T-helper 1 cell treated with Interleukin-12 subunit alpha and Interleukin-12 subunit beta and Interleukin-4 antibody, amounts not matched to agents 30 μg/mL and 1 μg/mL, for 36 hours (primary cell): ENCODE measurements around the gene EMB.
"Not testable (repeated sequence)": the region's sequence is repeated elsewhere in the genome, so short reads cannot be mapped to it uniquely, and the experiment has no call there.

Source experiments
- H3K27ac Mint-ChIP-seq: one replicate; pipeline ENCODE4 v1.8.0; 2021; ENCODE audit warnings: mild to moderate bottlenecking, mixed read lengths
- H3K27me3 Mint-ChIP-seq: one replicate; pipeline ENCODE4 v1.8.0; 2021; ENCODE audit warnings: low read depth, mixed read lengths
- H3K36me3 Mint-ChIP-seq: one replicate; pipeline ENCODE4 v1.8.0; 2021; ENCODE audit warnings: low read depth, mixed read lengths
- H3K4me1 Mint-ChIP-seq: one replicate; pipeline ENCODE4 v1.8.0; 2021; ENCODE audit warnings: low read depth, mixed read lengths
- H3K4me3 Mint-ChIP-seq: one replicate; pipeline ENCODE4 v1.8.0; 2021; ENCODE audit warnings: mild to moderate bottlenecking, moderate library complexity, mixed read lengths
- H3K9me3 Mint-ChIP-seq: one replicate; pipeline ENCODE4 v1.8.0; 2021; ENCODE audit warnings: mixed read lengths

EMB gene, protein sequence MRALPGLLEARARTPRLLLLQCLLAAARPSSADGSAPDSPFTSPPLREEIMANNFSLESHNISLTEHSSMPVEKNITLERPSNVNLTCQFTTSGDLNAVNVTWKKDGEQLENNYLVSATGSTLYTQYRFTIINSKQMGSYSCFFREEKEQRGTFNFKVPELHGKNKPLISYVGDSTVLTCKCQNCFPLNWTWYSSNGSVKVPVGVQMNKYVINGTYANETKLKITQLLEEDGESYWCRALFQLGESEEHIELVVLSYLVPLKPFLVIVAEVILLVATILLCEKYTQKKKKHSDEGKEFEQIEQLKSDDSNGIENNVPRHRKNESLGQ

GRCh38 chr5:50440651-50441492 is at the start of gene EMB:
TSS of gene EMB (minus strand) at chr5:50441288. CDS start at chr5:50441151, 137 bp downstream.
- H3K4me3 Mint-ChIP-seq = peak within 1 kb of the TSS; percentile 89
- H3K9me3 Mint-ChIP-seq = no peaks in the 10 kb centered on the region
- no peaks in the 10 kb centered on the region for H3K27me3 Mint-ChIP-seq
- peak within 1 kb of the TSS; percentile 94 for H3K27ac Mint-ChIP-seq
- H3K36me3 Mint-ChIP-seq = peaks cover 22% of the 10 kb centered on the region
- peaks cover 52% of the 10 kb centered on the region for H3K4me1 Mint-ChIP-seq

DNA sequence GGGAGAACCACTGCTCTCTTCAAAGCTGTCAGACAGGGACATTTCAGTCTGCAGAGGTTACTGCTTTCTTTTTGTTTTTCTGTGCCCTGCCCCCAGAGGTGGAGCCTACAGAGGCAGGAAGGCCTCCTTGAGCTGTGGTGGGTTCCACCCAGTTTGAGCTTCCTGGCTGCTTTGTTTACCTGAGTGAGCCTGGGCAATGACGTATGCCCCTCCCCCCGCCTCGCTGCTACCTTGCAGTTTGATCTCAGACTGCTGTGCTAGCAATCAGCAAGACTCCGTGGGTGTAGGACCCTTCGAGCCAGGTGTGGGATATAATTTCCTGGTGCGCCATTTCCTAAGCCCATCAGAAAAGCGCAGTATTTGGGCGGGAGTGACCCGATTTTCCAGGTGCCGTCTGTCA is 48.4 kb upstream of the EMB start:
- H3K27me3 Mint-ChIP-seq = not testable (repeated sequence)
- peak overlapping the region; percentile 31 for H3K4me3 Mint-ChIP-seq
- H3K27ac Mint-ChIP-seq = peak overlapping the region; percentile 74
- H3K36me3 Mint-ChIP-seq = peaks cover 40% of the 10 kb centered on the region
- H3K9me3 Mint-ChIP-seq = peaks cover 57% of the 10 kb centered on the region
- H3K4me1 Mint-ChIP-seq = peaks cover 30% of the 10 kb centered on the region

- Mint-ChIP-seq H3K9me3 (peaks cover 13% of the 10 kb centered on the region), H3K27ac (peak overlapping the region; percentile 32), H3K4me1 (peaks cover 33% of the 10 kb centered on the region), H3K36me3 (peaks cover 21% of the 10 kb centered on the region)
- not testable (repeated sequence) for H3K27me3 Mint-ChIP-seq, H3K4me3 Mint-ChIP-seq
Observed at GRCh38 chr5:50478790-50479189, 37.7 kb upstream of the EMB start.

DNA sequence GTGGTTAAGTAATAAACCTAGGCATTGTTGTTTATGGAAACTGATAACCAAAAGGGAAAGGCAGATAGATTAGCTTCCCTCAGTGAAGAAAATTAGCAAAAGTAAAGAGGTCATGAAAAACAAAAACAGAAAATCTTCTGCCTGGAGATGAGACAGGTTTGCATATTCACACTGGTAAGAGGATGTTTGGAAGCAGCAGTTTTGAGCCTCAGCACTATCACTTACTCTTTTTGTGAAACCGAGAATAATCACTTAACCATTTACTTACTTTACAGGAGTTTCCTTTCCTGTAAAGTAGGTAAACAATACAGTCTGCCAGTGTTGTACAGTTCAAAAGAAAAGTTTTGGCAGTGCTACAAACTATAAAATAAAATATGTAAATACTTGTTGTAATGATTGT is 35.5 kb upstream of the EMB start:
- Mint-ChIP-seq H3K36me3 (peaks cover 24% of the 10 kb centered on the region), H3K4me3 (peak overlapping the region; percentile 37), H3K27me3 (no peaks in the 10 kb centered on the region), H3K27ac (peak overlapping the region; percentile 63), H3K9me3 (peaks cover 13% of the 10 kb centered on the region), H3K4me1 (peaks cover 33% of the 10 kb centered on the region)

- not testable (repeated sequence) for H3K4me3 Mint-ChIP-seq, H3K27me3 Mint-ChIP-seq, H3K36me3 Mint-ChIP-seq, H3K27ac Mint-ChIP-seq, H3K4me1 Mint-ChIP-seq
- H3K9me3 Mint-ChIP-seq = peaks cover 16% of the 10 kb centered on the region
Observed at GRCh38 chr5:50465015-50465414, 23.9 kb upstream of the EMB start.

DNA sequence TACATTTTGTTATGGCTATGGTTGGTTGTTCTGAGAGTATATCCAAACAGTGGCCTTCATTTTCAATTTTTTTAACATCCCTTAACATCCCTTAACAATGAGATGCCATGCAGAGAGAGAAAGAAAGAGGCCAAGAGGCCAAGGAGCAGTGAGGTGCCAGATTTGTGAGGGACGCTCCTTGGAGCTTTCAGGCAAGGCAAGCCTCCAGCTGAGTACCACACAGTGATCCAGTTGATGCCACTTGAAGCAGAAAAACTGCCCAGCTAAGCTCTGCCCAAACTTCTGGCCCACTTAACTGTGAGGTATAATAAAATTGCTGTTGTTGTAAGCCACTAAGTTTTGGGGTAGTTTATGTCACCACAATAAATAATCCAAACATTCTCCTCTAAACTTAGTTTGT is 22.6 kb upstream of the EMB start:
- H3K9me3 Mint-ChIP-seq = peaks cover 13% of the 10 kb centered on the region
- peaks cover 6% of the 10 kb centered on the region for H3K4me1 Mint-ChIP-seq
- H3K27ac Mint-ChIP-seq = no peak overlapping the region
- no peaks in the 10 kb centered on the region for H3K27me3 Mint-ChIP-seq
- H3K4me3 Mint-ChIP-seq = no peak overlapping the region
- H3K36me3 Mint-ChIP-seq = peaks cover 9% of the 10 kb centered on the region

DNA sequence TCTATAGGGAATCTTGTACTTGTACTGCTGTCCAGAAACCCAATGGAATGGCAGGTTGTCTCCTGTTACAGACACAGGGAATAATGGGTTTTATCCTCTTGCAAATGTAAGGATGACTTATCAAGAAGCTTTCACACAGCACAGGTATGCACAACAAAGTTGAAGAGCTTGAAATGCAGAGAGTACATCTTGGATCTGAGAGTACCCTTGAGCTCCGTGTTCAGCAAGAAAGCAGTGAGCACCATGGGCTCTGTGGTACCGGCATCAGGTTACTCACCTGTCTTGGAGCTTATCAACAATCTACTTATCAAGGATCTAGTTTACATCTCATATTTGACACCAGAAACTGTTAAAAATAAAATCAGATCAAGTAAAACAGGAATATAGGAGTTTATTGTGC is 22.0 kb upstream of the EMB start:
- Mint-ChIP-seq H3K36me3 (peaks cover 6% of the 10 kb centered on the region), H3K27me3 (no peaks in the 10 kb centered on the region), H3K4me1 (peaks cover 7% of the 10 kb centered on the region), H3K9me3 (peaks cover 7% of the 10 kb centered on the region), H3K27ac (no peak overlapping the region), H3K4me3 (no peak overlapping the region)

- not testable (repeated sequence) for H3K27ac Mint-ChIP-seq, H3K27me3 Mint-ChIP-seq, H3K4me1 Mint-ChIP-seq, H3K4me3 Mint-ChIP-seq, H3K9me3 Mint-ChIP-seq
- H3K36me3 Mint-ChIP-seq = peaks cover 10% of the 10 kb centered on the region
Observed at GRCh38 chr5:50462579-50462978, 21.5 kb upstream of the EMB start.

DNA sequence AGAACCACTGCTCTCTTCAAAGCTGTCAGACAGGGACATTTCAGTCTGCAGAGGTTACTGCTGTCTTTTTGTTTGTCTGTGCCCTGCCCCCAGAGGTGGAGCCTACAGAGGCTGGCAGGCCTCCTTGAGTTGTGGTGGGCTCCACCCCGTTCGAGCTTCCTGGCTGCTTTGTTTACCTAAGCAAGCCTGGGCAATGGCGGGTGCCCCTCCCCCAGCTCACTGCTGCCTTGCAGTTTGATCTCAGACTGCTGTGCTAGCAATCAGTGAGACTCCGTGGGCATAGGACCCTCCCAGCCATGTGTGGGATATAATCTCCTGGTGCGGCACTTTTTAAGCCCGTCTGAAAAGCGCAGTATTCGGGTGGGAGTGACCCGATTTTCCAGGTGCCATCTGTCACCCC is 17.3 kb upstream of the EMB start:
- H3K9me3 Mint-ChIP-seq = peaks cover 45% of the 10 kb centered on the region
- H3K27ac Mint-ChIP-seq, H3K4me1 Mint-ChIP-seq, H3K4me3 Mint-ChIP-seq, H3K27me3 Mint-ChIP-seq: not testable (repeated sequence)
- peaks cover 34% of the 10 kb centered on the region for H3K36me3 Mint-ChIP-seq

- Mint-ChIP-seq H3K4me1 (peaks cover 32% of the 10 kb centered on the region), H3K36me3 (peaks cover 22% of the 10 kb centered on the region), H3K9me3 (peaks cover 47% of the 10 kb centered on the region)
- not testable (repeated sequence) for H3K27me3 Mint-ChIP-seq, H3K27ac Mint-ChIP-seq, H3K4me3 Mint-ChIP-seq
Observed at GRCh38 chr5:50449241-50449640, 8.2 kb upstream of the EMB start.

GRCh38 chr5:50447941-50448340 is 6.9 kb upstream of the EMB start:
- peaks cover 13% of the 10 kb centered on the region for H3K36me3 Mint-ChIP-seq
- H3K27ac Mint-ChIP-seq = no peak overlapping the region
- no peaks in the 10 kb centered on the region for H3K27me3 Mint-ChIP-seq
- H3K9me3 Mint-ChIP-seq = peaks cover 38% of the 10 kb centered on the region
- H3K4me1 Mint-ChIP-seq = peaks cover 35% of the 10 kb centered on the region
- H3K4me3 Mint-ChIP-seq = no peak overlapping the region

GRCh38 chr5:50447228-50447627 is 6.1 kb upstream of the EMB start:
- Mint-ChIP-seq H3K9me3 (peaks cover 34% of the 10 kb centered on the region), H3K4me1 (peaks cover 38% of the 10 kb centered on the region), H3K27ac (no peak overlapping the region), H3K27me3 (no peaks in the 10 kb centered on the region), H3K36me3 (peaks cover 10% of the 10 kb centered on the region), H3K4me3 (no peak overlapping the region)

DNA sequence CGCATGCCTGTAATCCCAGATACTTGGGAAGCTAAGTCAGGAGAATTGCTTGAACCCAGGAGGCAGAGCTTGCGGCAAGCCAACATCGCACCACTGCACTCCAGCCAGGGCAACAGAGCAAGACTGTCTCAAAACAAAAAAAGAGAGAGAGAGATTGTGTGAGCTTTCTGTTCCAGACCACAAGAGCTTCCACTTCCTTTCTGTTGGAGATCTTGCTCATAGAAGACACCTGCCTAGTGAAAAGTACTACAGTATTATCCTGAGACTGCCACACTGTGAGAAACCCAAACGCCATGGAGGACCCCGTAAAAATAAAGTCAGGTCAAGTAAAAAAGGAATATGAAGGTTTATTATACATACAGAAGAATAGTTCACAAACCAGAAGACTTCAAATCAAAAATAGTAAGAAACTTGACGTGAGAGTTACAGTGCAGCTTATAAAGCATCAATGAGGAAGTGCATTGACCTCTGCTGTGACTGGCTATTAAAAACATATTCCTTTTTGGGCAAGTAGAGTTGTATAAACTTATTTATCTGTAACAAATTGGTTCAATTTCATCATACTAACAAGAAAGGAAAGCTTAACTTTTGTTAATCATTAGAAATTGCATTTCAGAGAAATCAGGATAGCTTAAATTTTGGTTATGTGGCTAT is 4.3 kb upstream of the EMB start:
- Mint-ChIP-seq H3K27ac (peak overlapping the region; percentile 81), H3K27me3 (no peaks in the 10 kb centered on the region), H3K36me3 (peaks cover 7% of the 10 kb centered on the region), H3K4me3 (peak overlapping the region; percentile 57), H3K9me3 (peaks cover 17% of the 10 kb centered on the region), H3K4me1 (peaks cover 48% of the 10 kb centered on the region)

GRCh38 chr5:50442559-50443539 is 1.8 kb upstream of the EMB start:
- Mint-ChIP-seq H3K4me3 (peak overlapping the region; percentile 47), H3K9me3 (peaks cover 14% of the 10 kb centered on the region), H3K27ac (peak overlapping the region; percentile 65), H3K4me1 (peaks cover 53% of the 10 kb centered on the region), H3K36me3 (peaks cover 12% of the 10 kb centered on the region)
- H3K27me3 Mint-ChIP-seq = not testable (repeated sequence)
